Measurements from ENCODE around the gene PDIA4. TPM values are rescaled to one million over a fixed set of nuclear protein-coding genes. Genes with fewer than 3 reads are reported as not detected.

PDIA4 gene
- total and polyA plus RNA-seq, 8 donors = 35.6 to 185 (median 71.6) TPM

DNA sequence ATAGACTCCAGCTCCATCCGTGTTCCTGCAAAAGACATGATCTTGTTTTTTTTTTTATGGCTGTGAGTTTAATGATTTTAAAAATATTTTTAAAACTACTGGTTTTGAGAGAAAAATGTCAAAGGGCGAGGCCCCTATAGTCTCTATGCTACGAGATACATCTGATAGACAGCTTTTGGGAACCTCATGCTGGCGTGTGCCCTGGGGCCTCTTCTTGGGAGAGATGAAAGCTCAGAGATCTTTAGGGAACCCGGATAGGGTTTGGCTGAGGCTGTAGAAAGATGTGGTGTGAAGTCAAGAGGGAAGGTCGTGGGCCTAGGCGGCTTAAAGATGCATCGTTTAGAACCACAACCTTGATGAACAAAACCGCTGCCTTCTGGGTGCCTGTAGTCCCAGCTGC is 70.2 kb downstream of the PDIA4 start:
- DNase-seq (no peak), FAIRE-seq (no peak), ATAC-seq (no peak)
- H3K27me3 ChIP-seq = no peaks in the 10 kb centered on the region
- no peaks in the 10 kb centered on the region for H3K9me3 ChIP-seq
- H3K36me3 ChIP-seq = no peaks in the 10 kb centered on the region
- TF ChIP-seq, protein P1, sequence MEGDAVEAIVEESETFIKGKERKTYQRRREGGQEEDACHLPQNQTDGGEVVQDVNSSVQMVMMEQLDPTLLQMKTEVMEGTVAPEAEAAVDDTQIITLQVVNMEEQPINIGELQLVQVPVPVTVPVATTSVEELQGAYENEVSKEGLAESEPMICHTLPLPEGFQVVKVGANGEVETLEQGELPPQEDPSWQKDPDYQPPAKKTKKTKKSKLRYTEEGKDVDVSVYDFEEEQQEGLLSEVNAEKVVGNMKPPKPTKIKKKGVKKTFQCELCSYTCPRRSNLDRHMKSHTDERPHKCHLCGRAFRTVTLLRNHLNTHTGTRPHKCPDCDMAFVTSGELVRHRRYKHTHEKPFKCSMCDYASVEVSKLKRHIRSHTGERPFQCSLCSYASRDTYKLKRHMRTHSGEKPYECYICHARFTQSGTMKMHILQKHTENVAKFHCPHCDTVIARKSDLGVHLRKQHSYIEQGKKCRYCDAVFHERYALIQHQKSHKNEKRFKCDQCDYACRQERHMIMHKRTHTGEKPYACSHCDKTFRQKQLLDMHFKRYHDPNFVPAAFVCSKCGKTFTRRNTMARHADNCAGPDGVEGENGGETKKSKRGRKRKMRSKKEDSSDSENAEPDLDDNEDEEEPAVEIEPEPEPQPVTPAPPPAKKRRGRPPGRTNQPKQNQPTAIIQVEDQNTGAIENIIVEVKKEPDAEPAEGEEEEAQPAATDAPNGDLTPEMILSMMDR (IDR thresholded peaks at IDR 0.05) = no peak
- WGBS, 2 donors = 78 to 82% methylated on average over 9 of the region's 9 CpGs
- intact Hi-C loops (cut with DNase I) = no loop called here
- H3K4me1 ChIP-seq = peaks cover 0 to 5% (median 0%) of the 10 kb centered on the region in 3 donors
- no peak overlapping the region for H3K27ac ChIP-seq
- no peak overlapping the region for H3K4me3 ChIP-seq

DNA sequence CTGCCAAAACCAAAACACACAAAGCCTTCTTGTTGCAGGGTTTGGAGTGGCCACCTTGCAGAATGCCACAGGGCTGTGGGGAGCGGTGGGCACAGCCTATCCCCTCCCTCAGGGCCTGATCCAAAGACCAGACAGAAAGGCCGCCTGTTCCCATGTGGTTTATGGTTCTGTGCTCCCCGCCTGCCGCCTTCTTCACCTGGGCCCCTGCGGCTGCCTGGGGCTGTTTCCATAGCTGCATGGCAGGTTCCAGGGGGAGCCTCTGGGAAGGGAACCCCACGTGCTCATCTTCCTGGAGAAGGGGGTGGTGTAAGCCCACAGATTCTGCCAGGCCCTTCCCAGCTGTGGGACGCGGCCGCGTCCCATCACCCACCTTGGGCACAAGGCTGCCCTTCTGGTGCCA is 73.5 kb downstream of the PDIA4 start:
- Histone ChIP-seq H3K27me3 (no peaks in the 10 kb centered on the region), H3K4me3 (no peak overlapping the region), H3K27ac (no peak overlapping the region), H3K4me1 (no peaks in the 10 kb centered on the region), H3K9me3 (no peaks in the 10 kb centered on the region), H3K36me3 (no peaks in the 10 kb centered on the region)
- no peak for ATAC-seq
- TF ChIP-seq, protein P1 (IDR thresholded peaks at IDR 0.05) = no peak
- intact Hi-C loops (cut with DNase I) = no loop called here
- DNase-seq = no peak
- FAIRE-seq = no peak
- WGBS, 2 donors = 87 to 89% methylated on average over 10 of the region's 10 CpGs

DNA sequence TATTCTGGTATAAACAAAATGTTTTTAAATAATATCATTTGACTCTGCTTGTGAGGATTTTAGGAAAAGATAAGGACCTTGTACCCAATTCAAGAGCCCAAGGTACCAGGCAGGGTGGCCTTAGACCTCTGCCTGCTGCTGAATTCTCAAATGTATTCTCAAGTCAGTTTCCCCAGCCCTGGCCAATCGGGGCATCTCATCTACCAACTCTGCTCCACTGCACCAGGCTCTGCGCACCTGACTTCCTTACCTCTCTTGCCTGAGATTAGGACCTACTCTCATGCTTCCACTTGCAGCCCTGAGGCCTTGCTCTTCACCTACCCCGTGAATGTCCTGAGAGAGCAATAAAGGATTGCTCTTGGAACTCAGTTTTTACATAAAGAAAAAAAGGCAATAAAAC is 74.6 kb downstream of the PDIA4 start:
- FAIRE-seq (no peak), ATAC-seq (no peak), DNase-seq (no peak)
- H3K4me1 ChIP-seq = no peaks in the 10 kb centered on the region
- TF ChIP-seq, protein P1 (IDR thresholded peaks at IDR 0.05) = no peak
- H3K27ac ChIP-seq = no peak overlapping the region
- no peaks in the 10 kb centered on the region for H3K9me3 ChIP-seq
- WGBS, 2 donors = 78 to 88% methylated on average over 3 of the region's 3 CpGs
- no peak overlapping the region for H3K4me3 ChIP-seq
- H3K27me3 ChIP-seq = no peaks in the 10 kb centered on the region
- intact Hi-C loops (cut with DNase I) = no loop called here
- no peaks in the 10 kb centered on the region for H3K36me3 ChIP-seq

Other genes with a start within 250 kb of the PDIA4 start
- gene EZH2, start 144.2 kb downstream of the PDIA4 start, total RNA-seq = 1 to 10 TPM; 2.4 to 3.6 (median 3.2) TPM
- gene EZH2, start 144.2 kb downstream of the PDIA4 start, polyA plus RNA-seq = 1 to 10 TPM; 3.0 to 4.3 TPM
- gene ZNF786, start 62.2 kb upstream of the PDIA4 start, total RNA-seq = 1 to 10 TPM; 1.8 to 4.4 (median 2.5) TPM
- 1 to 10 TPM; 3.3 to 3.7 TPM for gene ZNF786, start 62.2 kb upstream of the PDIA4 start, polyA plus RNA-seq
- gene ZNF425, start 97.8 kb upstream of the PDIA4 start, total RNA-seq = 1 to 10 TPM in 2 of 6 donors, under 1 TPM in 4; 0.52 to 1.4 (median 0.95) TPM
- gene ZNF425, start 97.8 kb upstream of the PDIA4 start, polyA plus RNA-seq = 1 to 10 TPM; 1.1 to 1.5 TPM
- gene ZNF398, start 118.9 kb upstream of the PDIA4 start, total RNA-seq = 1 to 10 TPM; 5.0 to 8.0 (median 5.9) TPM
- 1 to 10 TPM; 2.4 to 2.8 TPM for gene ZNF398, start 118.9 kb upstream of the PDIA4 start, polyA plus RNA-seq
- gene ZNF282, start 167.0 kb upstream of the PDIA4 start, total RNA-seq = 10 to 100 TPM; 12.1 to 19.4 (median 15.2) TPM
- gene ZNF282, start 167.0 kb upstream of the PDIA4 start, polyA plus RNA-seq = 10 to 100 TPM; 12.9 to 14.5 TPM
- 1 to 10 TPM; 3.7 to 9.0 (median 5.2) TPM for gene ZNF212, start 211.1 kb upstream of the PDIA4 start, total RNA-seq
- gene ZNF212, start 211.1 kb upstream of the PDIA4 start, polyA plus RNA-seq = 10 to 100 TPM in 1 of 2 donors, 1 to 10 TPM in 1; 8.7 to 13.7 TPM
- gene ZNF783, start 233.7 kb upstream of the PDIA4 start, total RNA-seq = 1 to 10 TPM; 4.7 to 9.9 (median 5.9) TPM
- 10 to 100 TPM in 1 of 2 donors, 1 to 10 TPM in 1; 9.8 to 11.2 TPM for gene ZNF783, start 233.7 kb upstream of the PDIA4 start, polyA plus RNA-seq

Data from pancreas (tissue), 10 donors.